Trophoblast cell (in vitro differentiated cells and primary cell): Measurements from ENCODE around the gene MYZAP.

ENCODE experiments used
- DNase-seq, 2 donors: peaks; one replicate each; pipeline ENCODE4 v3.0.0-alpha.2; 2016
- H2AFZ ChIP-seq: 2 replicates; pipeline ENCODE4 v1.6.1; 2013; ENCODE audit warnings: low read length, moderate library complexity, mild to moderate bottlenecking; ENCODE audit not compliant: insufficient read depth, poor library complexity
- H2AK5ac ChIP-seq: 2 replicates; pipeline ENCODE4 v1.6.1; 2013; ENCODE audit warnings: mild to moderate bottlenecking, low read length
- H2BK120ac ChIP-seq: 2 replicates; pipeline ENCODE4 v1.6.1; 2013; ENCODE audit warnings: low read length, mild to moderate bottlenecking, moderate library complexity; ENCODE audit not compliant: insufficient read depth, poor library complexity
- H2BK12ac ChIP-seq: 2 replicates; pipeline ENCODE4 v1.6.1; 2013; ENCODE audit warnings: mild to moderate bottlenecking, low read length, moderate library complexity
- H2BK5ac ChIP-seq: 2 replicates; pipeline ENCODE4 v1.6.1; 2013; ENCODE audit warnings: low read length, low read depth, moderate library complexity, mild to moderate bottlenecking; ENCODE audit not compliant: poor library complexity
- H3K14ac ChIP-seq: 2 replicates; pipeline ENCODE4 v1.6.1; 2013; ENCODE audit warnings: mild to moderate bottlenecking, low read length
- H3K18ac ChIP-seq: 2 replicates; pipeline ENCODE4 v1.6.1; 2013; ENCODE audit warnings: mild to moderate bottlenecking, low read length
- H3K23ac ChIP-seq: 2 replicates; pipeline ENCODE4 v1.6.1; 2013; ENCODE audit warnings: low read length
- H3K27ac ChIP-seq: 2 replicates; pipeline ENCODE4 v1.5.1; 2013; ENCODE audit warnings: low read depth, mild to moderate bottlenecking, inconsistent platforms, low read length, moderate library complexity
- H3K27me3 ChIP-seq: 2 replicates; pipeline ENCODE4 v1.6.1; 2013; ENCODE audit warnings: inconsistent platforms, mild to moderate bottlenecking, low read length, moderate library complexity; ENCODE audit not compliant: insufficient read depth
- H3K36me3 ChIP-seq, 2 experiments: 1 replicate in 1 of 2; 2 replicates in 1 of 2; pipeline ENCODE4 v1.6.1; 2013; ENCODE audit warnings: low read length in 2 of 2, mild to moderate bottlenecking in 2 of 2, moderate library complexity in 1 of 2; ENCODE audit not compliant: insufficient read depth in 2 of 2, control insufficient read depth in 1 of 2
- H3K4ac ChIP-seq: 2 replicates; pipeline ENCODE4 v1.6.1; 2013; ENCODE audit warnings: low read depth, mild to moderate bottlenecking, low read length, moderate library complexity
- H3K4me1 ChIP-seq, 2 experiments: 1 replicate in 1 of 2; 2 replicates in 1 of 2; pipeline ENCODE4 v1.6.1; 2013; ENCODE audit warnings: low read length in 2 of 2, mild to moderate bottlenecking in 2 of 2, moderate library complexity in 1 of 2; ENCODE audit not compliant: insufficient read depth in 2 of 2, control insufficient read depth in 1 of 2
- H3K4me2 ChIP-seq: 2 replicates; pipeline ENCODE4 v1.6.1; 2013; ENCODE audit warnings: inconsistent platforms, mild to moderate bottlenecking, low read length, moderate library complexity
- H3K4me3 ChIP-seq: 2 replicates; pipeline ENCODE4 v1.5.1; 2013; ENCODE audit warnings: mild to moderate bottlenecking, low read depth, low read length, inconsistent platforms
- H3K79me1 ChIP-seq: one replicate; pipeline ENCODE4 v1.6.1; 2013; ENCODE audit warnings: low read length
- H3K79me2 ChIP-seq: 2 replicates; pipeline ENCODE4 v1.6.1; 2013; ENCODE audit warnings: low read length, mild to moderate bottlenecking; ENCODE audit not compliant: control insufficient read depth, insufficient read depth, poor library complexity
- H3K9ac ChIP-seq: 2 replicates; pipeline ENCODE4 v1.6.1; 2013; ENCODE audit warnings: mild to moderate bottlenecking, low read length
- H3K9me3 ChIP-seq: 2 replicates; pipeline ENCODE4 v1.6.1; 2013; ENCODE audit warnings: low read depth, mild to moderate bottlenecking, control low read depth, inconsistent platforms, low read length; ENCODE audit not compliant: insufficient read depth
- H4K12ac ChIP-seq: 2 replicates; pipeline ENCODE4 v1.6.1; 2013; ENCODE audit warnings: low read depth, mild to moderate bottlenecking, low read length, moderate library complexity
- H4K8ac ChIP-seq: 2 replicates; pipeline ENCODE4 v1.6.1; 2013; ENCODE audit warnings: low read depth, mild to moderate bottlenecking, low read length, moderate library complexity
- H4K91ac ChIP-seq: one replicate; pipeline ENCODE4 v1.6.1; 2013; ENCODE audit warnings: low read depth, mild to moderate bottlenecking, low read length, moderate library complexity
- WGBS: extraction: QIAGEN DNeasy Blood & Tissue Kit; methylation state at CpG from one replicate; pipeline ENCODE4 v1.1.7; 2013; ENCODE audit warnings: missing lambda C conversion rate; ENCODE audit not compliant: insufficient read length, insufficient coverage; ENCODE audit errors: extremely low coverage; 5-methylcytosine and 5-hydroxymethylcytosine counted together

Gene MYZAP

GRCh38 chr15:57680021-57680420 is 88.3 kb downstream of the MYZAP start:
- no peak overlapping the region for H3K23ac ChIP-seq

DNA sequence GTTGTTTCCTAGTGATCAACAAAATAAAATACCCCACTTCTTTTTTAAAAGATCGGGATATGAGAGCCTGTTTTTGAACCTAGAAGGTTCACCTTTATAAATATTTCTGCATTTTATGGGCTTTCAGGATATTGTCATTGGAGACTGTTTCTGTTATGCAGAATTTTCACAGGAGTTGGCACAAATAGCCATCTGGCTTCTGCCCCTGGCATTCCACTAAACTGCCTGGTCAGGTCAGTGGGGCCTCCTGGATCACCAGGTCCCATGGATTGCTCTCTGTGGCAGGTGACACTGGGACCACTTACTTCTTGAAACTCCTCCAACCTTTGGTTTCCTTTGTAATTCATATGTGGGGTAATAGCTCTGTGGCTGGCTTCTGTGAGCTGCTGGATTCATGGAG is 89.3 kb downstream of the MYZAP start:
- Histone ChIP-seq H4K91ac (no peak overlapping the region), H3K9me3 (peaks cover 2% of the 10 kb centered on the region), H3K4me2 (no peak overlapping the region), H2AK5ac (no peak overlapping the region), H3K4ac (no peak overlapping the region), H2BK5ac (no peak overlapping the region), H3K79me2 (no peaks in the 10 kb centered on the region), H3K36me3 (no peaks in the 10 kb centered on the region), H2BK120ac (no peak overlapping the region), H3K4me1 (no peaks in the 10 kb centered on the region), H3K14ac (no peak overlapping the region), H3K27ac (no peak overlapping the region), H3K9ac (no peak overlapping the region), H2AFZ (no peak overlapping the region), H2BK12ac (no peak overlapping the region), H3K18ac (no peak overlapping the region), H3K4me3 (no peak overlapping the region), H3K23ac (no peak overlapping the region), H3K79me1 (no peaks in the 10 kb centered on the region), H4K8ac (no peak overlapping the region), H4K12ac (no peak overlapping the region), H3K27me3 (no peaks in the 10 kb centered on the region)
- no peak for DNase-seq
- WGBS = no CpG with 5 or more reads among the region's 1 CpG

More at GRCh38 chr15:57680021-57680420, 88.3 kb downstream of the MYZAP start:
- H3K18ac ChIP-seq = no peak overlapping the region
- no peak overlapping the region for H3K4me2 ChIP-seq
- WGBS = no CpG with 5 or more reads among the region's 1 CpG
- no peak overlapping the region for H3K4me3 ChIP-seq
- no peak overlapping the region for H4K91ac ChIP-seq
- H3K9me3 ChIP-seq = peaks cover 2% of the 10 kb centered on the region
- no peak overlapping the region for H3K4ac ChIP-seq
- no peak overlapping the region for H2BK12ac ChIP-seq
- H2BK5ac ChIP-seq = no peak overlapping the region
- peaks cover 7% of the 10 kb centered on the region in 2 experiments for H3K4me1 ChIP-seq
- no peaks in the 10 kb centered on the region for H3K79me2 ChIP-seq
- no peak overlapping the region for H3K9ac ChIP-seq
- no peaks in the 10 kb centered on the region for H3K36me3 ChIP-seq
- no peak for DNase-seq
- no peaks in the 10 kb centered on the region for H3K27me3 ChIP-seq
- H3K27ac ChIP-seq = no peak overlapping the region
- H4K8ac ChIP-seq = no peak overlapping the region
- no peak overlapping the region for H2AFZ ChIP-seq
- H3K79me1 ChIP-seq = peaks cover 2% of the 10 kb centered on the region
- no peak overlapping the region for H2AK5ac ChIP-seq
- H4K12ac ChIP-seq = no peak overlapping the region
- no peak overlapping the region for H2BK120ac ChIP-seq
- H3K14ac ChIP-seq = no peak overlapping the region

- Histone ChIP-seq H4K8ac (no peak overlapping the region), H3K4me3 (no peak overlapping the region), H3K14ac (no peak overlapping the region), H3K79me1 (no peaks in the 10 kb centered on the region), H2AK5ac (no peak overlapping the region), H3K4ac (no peak overlapping the region), H3K79me2 (no peaks in the 10 kb centered on the region), H3K4me1 (no peaks in the 10 kb centered on the region), H3K18ac (no peak overlapping the region), H3K27me3 (no peaks in the 10 kb centered on the region), H3K4me2 (no peak overlapping the region), H3K36me3 (no peaks in the 10 kb centered on the region), H2AFZ (no peak overlapping the region), H2BK5ac (no peak overlapping the region), H2BK120ac (no peak overlapping the region), H2BK12ac (no peak overlapping the region), H3K23ac (no peak overlapping the region), H3K9me3 (peaks cover 2% of the 10 kb centered on the region), H4K91ac (no peak overlapping the region), H4K12ac (no peak overlapping the region), H3K27ac (no peak overlapping the region), H3K9ac (no peak overlapping the region)
- WGBS = no CpG with 5 or more reads among the region's 1 CpG
- no peak for DNase-seq
These were observed 91.8 kb downstream of the MYZAP start for GRCh38 chr15:57683481-57683880.

- Histone ChIP-seq H4K12ac (no peak overlapping the region), H2BK120ac (no peak overlapping the region), H2AFZ (no peak overlapping the region), H3K79me1 (no peaks in the 10 kb centered on the region), H3K79me2 (no peaks in the 10 kb centered on the region), H3K23ac (no peak overlapping the region), H3K27me3 (no peaks in the 10 kb centered on the region), H3K27ac (no peak overlapping the region), H3K9me3 (peaks cover 2% of the 10 kb centered on the region), H3K9ac (no peak overlapping the region), H4K91ac (no peak overlapping the region), H3K4ac (no peak overlapping the region), H4K8ac (no peak overlapping the region), H3K4me2 (no peak overlapping the region), H3K36me3 (no peaks in the 10 kb centered on the region), H2BK12ac (no peak overlapping the region), H3K4me3 (no peak overlapping the region), H3K18ac (no peak overlapping the region), H3K14ac (no peak overlapping the region), H3K4me1 (no peaks in the 10 kb centered on the region), H2BK5ac (no peak overlapping the region), H2AK5ac (no peak overlapping the region)
- no peak for DNase-seq
- no CpG with 5 or more reads among the region's 8 CpGs for WGBS
These were observed 92.9 kb downstream of the MYZAP start for GRCh38 chr15:57684491-57685151.
